Vagina (tissue), 2 donors: Measurements from ENCODE around the gene GTF3C5. TPM values are rescaled to one million over a fixed set of nuclear protein-coding genes. Genes with fewer than 3 reads are reported as not detected.

Experiments used
- DNase-seq, 2 donors: peaks; one replicate each; pipeline ENCODE4 v3.0.0-alpha.2; 2017; ENCODE audit errors: extremely low spot score in 2 of 2
- H3K27ac ChIP-seq: fragments of 200-600 bp; sonication (generic); one replicate; pipeline ENCODE4 v1.5.1; 2019
- H3K27me3 ChIP-seq: fragments of 200-600 bp; sonication (generic); one replicate; pipeline ENCODE4 v1.5.1; 2019
- H3K36me3 ChIP-seq, 2 donors: fragments of 200-600 bp; sonication (generic); one replicate each; pipeline ENCODE4 v1.5.1; 2017 to 2019
- H3K4me1 ChIP-seq: fragments of 200-600 bp; sonication (generic); one replicate; pipeline ENCODE4 v1.5.1; 2019
- H3K4me3 ChIP-seq, 2 donors: fragments of 200-600 bp; sonication (generic); 1 replicate in 1 of 2; 2 replicates in 1 of 2; pipeline ENCODE4 v1.5.1; 2016 to 2019
- H3K9me3 ChIP-seq: fragments of 200-600 bp; sonication (generic); one replicate; pipeline ENCODE4 v1.5.1; 2019
- CTCF ChIP-seq, 3 experiments: fragments of 450-650 bp in 2 of 3; fragments of 200-600 bp in 1 of 3; sonication (generic) in 1 of 3; IDR thresholded peaks; one replicate each; pipeline ENCODE4 v1.5.1; 2017 to 2019; ENCODE audit warnings: antibody characterized with exemption in 3 of 3, mild to moderate bottlenecking in 2 of 3, moderate library complexity in 2 of 3
- POLR2A ChIP-seq, 2 donors: fragments of 450-650 bp; IDR thresholded peaks; one replicate each; pipeline ENCODE4 v1.6.1; 2017; ENCODE audit warnings: antibody characterized with exemption in 2 of 2, mild to moderate bottlenecking in 2 of 2, moderate library complexity in 2 of 2
- POLR2AphosphoS5 ChIP-seq, 2 donors: sonication (generic); formaldehyde crosslinking; IDR thresholded peaks; one replicate each; pipeline ENCODE4 v1.9.0; 2017; ENCODE audit warnings: antibody characterized with exemption in 2 of 2, mild to moderate bottlenecking in 2 of 2, low read depth in 1 of 2; ENCODE audit not compliant: insufficient read depth in 1 of 2
- intact Hi-C: fragments of 100-400 bp; cut with DNase I; formaldehyde crosslinking; loops from one replicate; pipeline ENCODE4 v1.15.1; 2023
- microRNA-seq: library from miRNA; unstranded; fragments of <30 nt; microRNA quantifications from one replicate; pipeline ENCODE4, GENCODE V29; 2017; ENCODE audit warnings: borderline number of aligned reads, borderline replicate concordance
- small RNA-seq: library from RNA; depleted of rRNA; stranded (forward); fragments of <200 nt; gene quantifications from one replicate; pipeline ENCODE3, GENCODE V24; 2016
- total RNA-seq: library from RNA; depleted of rRNA; stranded (reverse); fragments of >200 nt; gene quantifications from one replicate; pipeline ENCODE4 v1.2.3, GENCODE V29; 2016

GTF3C5 gene
- total RNA-seq, 1 donor from 2014 or later, result 53.8 TPM

DNA sequence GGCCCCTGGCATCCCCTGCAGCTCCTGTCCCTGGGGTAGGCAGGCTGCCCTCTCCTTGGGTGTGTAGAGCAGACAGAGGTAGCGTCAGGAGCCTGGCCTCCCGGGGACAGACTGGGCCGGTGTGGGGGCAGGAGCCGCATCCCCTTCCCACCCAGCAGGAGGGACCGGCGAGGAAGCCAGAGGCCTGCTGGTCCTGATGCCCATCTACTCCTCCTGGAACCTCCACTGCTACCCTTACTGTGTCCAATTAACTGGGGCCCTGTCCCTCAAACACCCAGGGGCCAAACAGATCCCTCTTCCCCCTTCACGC is 74.6 kb downstream of the GTF3C5 start:
- Histone ChIP-seq H3K27ac (no peak overlapping the region), H3K9me3 (no peaks in the 10 kb centered on the region), H3K4me3 (no peak overlapping the region), H3K27me3 (no peaks in the 10 kb centered on the region), H3K4me1 (peaks cover 8% of the 10 kb centered on the region), H3K36me3 (peaks cover 7 to 96% of the 10 kb centered on the region in 2 donors)
- no peak for DNase-seq
- TF ChIP-seq POLR2A (IDR thresholded peaks at IDR 0.05), result no peak
- TF ChIP-seq CTCF (IDR thresholded peaks at IDR 0.05), result no peak
- no peak for TF ChIP-seq POLR2AphosphoS5 (IDR thresholded peaks at IDR 0.05; ENCODE audit: insufficient read depth in 1 of 2, low read depth in 1 of 2)
- intact Hi-C loops, result no loop called here

GRCh38 chr9:133106511-133107244 is 75.9 kb downstream of the GTF3C5 start:
- Histone ChIP-seq H3K4me1 (peaks cover 8% of the 10 kb centered on the region), H3K27ac (no peak overlapping the region), H3K4me3 (no peak overlapping the region), H3K9me3 (no peaks in the 10 kb centered on the region), H3K27me3 (no peaks in the 10 kb centered on the region), H3K36me3 (peaks cover under 1 to 92% of the 10 kb centered on the region in 2 donors)
- TF ChIP-seq POLR2A (IDR thresholded peaks at IDR 0.05) (no peak), CTCF (IDR thresholded peaks at IDR 0.05) (no peak), POLR2AphosphoS5 (IDR thresholded peaks at IDR 0.05; ENCODE audit: insufficient read depth in 1 of 2, low read depth in 1 of 2) (no peak)
- intact Hi-C loops, result no loop called here
- DNase-seq, result no peak

DNA sequence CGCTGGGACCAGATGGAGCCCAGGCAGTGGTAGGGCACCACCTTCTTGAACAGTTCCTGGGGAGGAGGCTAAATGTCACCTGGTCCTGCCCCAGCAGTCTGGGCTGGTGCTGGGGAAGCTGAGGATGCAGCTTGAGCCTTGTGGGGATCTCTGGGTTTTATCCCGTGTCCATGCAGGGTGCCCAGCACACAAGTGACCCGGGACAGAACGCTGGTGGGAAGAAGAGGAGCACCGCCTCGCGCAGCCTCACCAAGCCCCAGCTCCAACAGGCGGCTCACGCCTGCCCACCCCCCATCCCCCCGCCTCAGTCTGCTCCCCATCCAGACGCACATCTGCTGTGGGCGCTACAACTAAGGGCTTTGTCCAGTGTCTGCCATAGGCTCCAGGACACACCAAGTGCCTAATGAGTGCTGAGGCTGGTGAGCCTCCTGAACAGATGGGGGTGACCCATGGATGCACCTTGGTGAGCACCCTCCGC is 76.5 kb downstream of the GTF3C5 start:
- Histone ChIP-seq H3K9me3 (no peaks in the 10 kb centered on the region), H3K4me3 (no peak overlapping the region), H3K27me3 (no peaks in the 10 kb centered on the region), H3K27ac (no peak overlapping the region), H3K36me3 (peaks cover 0 to 86% of the 10 kb centered on the region in 2 donors), H3K4me1 (peaks cover 10% of the 10 kb centered on the region)
- intact Hi-C loops, result no loop called here
- no peak for TF ChIP-seq CTCF (IDR thresholded peaks at IDR 0.05)
- no peak for TF ChIP-seq POLR2A (IDR thresholded peaks at IDR 0.05)
- TF ChIP-seq POLR2AphosphoS5 (IDR thresholded peaks at IDR 0.05; ENCODE audit: insufficient read depth in 1 of 2, low read depth in 1 of 2), result no peak
- no peak for DNase-seq

Small RNAs within 50 kb of the gene (microRNA-seq; reads per million reads assigned to microRNA genes)
- 3.8 reads per million for gene MIR6877

Small RNAs within 50 kb of the gene (small RNA-seq; reads per million reads assigned to genes)
- gene MIR6877, result not detected

Other genes with a start within 250 kb of the GTF3C5 start
- 0.25 TPM for gene AK8, start 152.7 kb upstream of the GTF3C5 start, total RNA-seq
- 2.7 TPM for gene SPACA9, start 152.1 kb upstream of the GTF3C5 start, total RNA-seq
- gene TSC1, start 86.4 kb upstream of the GTF3C5 start, total RNA-seq, result 56.2 TPM
- gene GFI1B, start 52.3 kb upstream of the GTF3C5 start, total RNA-seq, result not detected
- gene CEL, start 31.0 kb downstream of the GTF3C5 start, total RNA-seq, result 0.74 TPM
- 85.0 TPM for gene RALGDS, start 90.2 kb downstream of the GTF3C5 start, total RNA-seq
- gene GBGT1, start 132.9 kb downstream of the GTF3C5 start, total RNA-seq, result 27.0 TPM
- gene OBP2B, start 178.3 kb downstream of the GTF3C5 start, total RNA-seq, result not detected
- gene ABO, start 244.2 kb downstream of the GTF3C5 start, total RNA-seq, result 17.2 TPM